Rectal smooth muscle tissue (tissue), 1 donor: ENCODE measurements around the gene INTS15.

Experiments
- H3K27ac ChIP-seq: one replicate; pipeline ENCODE4 v1.7.0; 2013; ENCODE audit warnings: low read depth, low read length, inconsistent platforms
- H3K27me3 ChIP-seq: one replicate; pipeline ENCODE4 v1.7.0; 2013; ENCODE audit warnings: low read length; ENCODE audit not compliant: control insufficient read depth, insufficient read depth
- H3K36me3 ChIP-seq: one replicate; pipeline ENCODE4 v1.7.0; 2013; ENCODE audit warnings: low read length; ENCODE audit not compliant: control insufficient read depth, insufficient read depth
- H3K4me1 ChIP-seq: one replicate; pipeline ENCODE4 v1.7.0; 2013; ENCODE audit warnings: low read length; ENCODE audit not compliant: control insufficient read depth, insufficient read depth
- H3K4me3 ChIP-seq: one replicate; pipeline ENCODE4 v1.7.0; 2013; ENCODE audit warnings: low read length
- H3K9ac ChIP-seq: one replicate; pipeline ENCODE4 v1.7.0; 2013; ENCODE audit warnings: low read length

The INTS15 gene

GRCh38 chr7:6652446-6653011, 62.7 kb downstream of the INTS15 start:
- H3K9ac ChIP-seq = no peak overlapping the region
- H3K36me3 ChIP-seq = peaks cover 32% of the 10 kb centered on the region
- no peak overlapping the region for H3K4me3 ChIP-seq
- H3K4me1 ChIP-seq = no peaks in the 10 kb centered on the region
- H3K27ac ChIP-seq = no peak overlapping the region
- no peaks in the 10 kb centered on the region for H3K27me3 ChIP-seq

DNA sequence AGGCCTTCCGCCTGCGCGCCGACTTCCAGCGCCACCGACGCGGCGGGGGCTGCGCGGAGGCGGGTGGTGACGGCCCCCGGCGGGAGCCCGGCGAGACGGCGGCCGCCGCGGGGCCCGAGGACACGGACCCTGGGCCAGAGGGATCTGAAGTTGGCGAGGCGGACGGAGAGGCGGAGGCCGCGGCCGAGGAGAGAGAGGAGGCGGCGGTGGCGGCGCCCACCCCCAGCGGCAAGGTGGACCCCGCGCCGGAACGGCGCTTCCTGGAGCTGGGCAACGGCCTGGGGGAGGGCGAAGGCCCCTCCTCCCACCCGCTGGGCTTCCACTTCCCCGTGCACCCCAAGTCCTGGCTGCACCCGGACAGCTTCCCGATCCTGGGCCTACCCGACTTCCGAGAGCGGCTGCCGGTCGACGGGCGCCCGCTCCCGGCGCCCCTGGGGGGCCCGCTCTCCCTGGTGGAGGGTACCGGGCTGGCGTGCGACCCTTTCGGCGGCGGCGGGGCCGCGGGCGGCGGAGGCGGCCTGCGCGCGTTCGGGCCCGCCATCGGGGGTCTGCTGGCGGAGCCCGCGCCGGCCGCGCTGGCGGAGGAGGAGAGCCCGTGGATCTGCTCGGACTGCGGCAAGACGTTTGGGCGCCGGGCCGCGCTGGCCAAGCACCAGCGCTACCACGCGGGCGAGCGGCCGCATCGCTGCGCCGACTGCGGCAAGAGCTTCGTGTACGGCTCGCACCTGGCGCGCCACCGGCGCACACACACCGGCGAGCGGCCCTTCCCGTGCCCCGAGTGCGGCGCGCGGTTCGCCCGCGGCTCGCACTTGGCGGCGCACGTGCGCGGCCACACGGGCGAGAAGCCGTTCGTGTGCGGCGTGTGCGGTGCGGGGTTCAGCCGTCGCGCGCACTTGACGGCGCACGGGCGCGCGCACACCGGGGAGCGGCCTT, 63.5 kb downstream of the INTS15 start:
- Histone ChIP-seq H3K4me1 (no peaks in the 10 kb centered on the region), H3K4me3 (no peak overlapping the region), H3K36me3 (peaks cover 25% of the 10 kb centered on the region), H3K27ac (no peak overlapping the region), H3K27me3 (no peaks in the 10 kb centered on the region), H3K9ac (no peak overlapping the region)

- no peak overlapping the region for H3K4me3 ChIP-seq
- H3K9ac ChIP-seq = no peak overlapping the region
- H3K27me3 ChIP-seq = no peaks in the 10 kb centered on the region
- H3K4me1 ChIP-seq = no peaks in the 10 kb centered on the region
- H3K36me3 ChIP-seq = peaks cover 16% of the 10 kb centered on the region
- no peak overlapping the region for H3K27ac ChIP-seq
Measured at GRCh38 chr7:6654113-6654841, 64.5 kb downstream of the INTS15 start.

DNA sequence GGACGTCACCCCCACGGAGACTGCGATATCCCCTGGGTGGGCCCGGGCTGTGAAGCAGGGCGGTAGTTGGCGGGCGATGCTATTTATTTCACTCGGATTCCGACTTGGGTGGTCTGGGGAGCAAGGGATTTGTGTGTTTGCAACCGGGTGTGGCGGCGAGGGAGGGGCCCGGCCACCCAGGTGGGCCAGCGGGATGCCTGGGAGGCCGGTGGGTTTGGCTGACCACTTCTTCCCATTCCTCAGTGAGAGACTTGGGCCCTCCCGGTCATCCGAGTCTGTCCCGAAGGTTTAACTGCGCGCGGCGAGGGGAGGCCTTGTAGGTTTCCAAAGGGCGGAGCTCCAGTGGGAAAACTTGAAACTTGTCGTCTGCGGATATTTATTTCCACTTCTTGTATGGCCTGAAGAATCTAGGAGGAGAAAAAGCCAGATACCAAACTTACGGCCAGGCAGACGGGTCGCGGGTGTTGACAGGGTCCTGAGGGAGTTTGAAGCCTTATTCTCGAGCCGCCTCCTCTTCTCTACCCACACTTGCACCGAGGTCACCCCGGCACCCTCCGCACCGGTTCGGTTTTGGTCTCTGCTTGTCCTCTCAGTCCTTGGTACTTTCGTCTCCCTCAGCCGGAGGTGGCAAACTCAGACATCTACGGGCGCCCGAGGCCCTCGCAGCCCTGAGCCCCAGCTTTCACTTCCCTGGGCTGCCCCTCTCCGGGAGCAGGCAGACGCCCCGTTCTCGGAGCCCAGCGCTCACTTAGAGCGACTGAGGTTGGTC, 65.2 kb downstream of the INTS15 start:
- no peak overlapping the region for H3K4me3 ChIP-seq
- H3K27ac ChIP-seq = no peak overlapping the region
- no peaks in the 10 kb centered on the region for H3K4me1 ChIP-seq
- no peaks in the 10 kb centered on the region for H3K27me3 ChIP-seq
- no peak overlapping the region for H3K9ac ChIP-seq
- H3K36me3 ChIP-seq = peaks cover 14% of the 10 kb centered on the region

GRCh38 chr7:6655636-6656385, 66.0 kb downstream of the INTS15 start:
- Histone ChIP-seq H3K27me3 (no peaks in the 10 kb centered on the region), H3K9ac (no peak overlapping the region), H3K27ac (no peak overlapping the region), H3K4me3 (no peak overlapping the region), H3K4me1 (no peaks in the 10 kb centered on the region), H3K36me3 (peaks cover 14% of the 10 kb centered on the region)

DNA sequence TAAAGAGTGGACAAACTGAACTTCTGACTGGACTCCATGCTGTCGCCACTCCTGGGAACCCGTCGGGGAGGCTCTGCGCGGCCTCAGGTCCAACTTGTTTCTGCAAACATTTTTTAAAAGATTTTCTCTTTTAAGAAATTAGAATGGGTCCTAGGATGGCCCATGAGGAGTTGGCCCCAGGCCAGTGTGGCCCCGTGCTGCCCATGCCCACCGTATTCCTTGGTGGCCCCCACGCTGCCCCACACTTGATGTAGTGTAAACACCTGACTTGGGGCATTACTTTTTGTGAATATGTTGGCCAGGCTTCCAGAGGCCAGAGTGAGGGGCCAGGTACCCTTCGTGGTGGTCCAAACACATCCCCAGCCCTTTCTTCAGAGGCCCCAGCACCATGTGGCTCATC, 66.6 kb downstream of the INTS15 start:
- Histone ChIP-seq H3K36me3 (peaks cover 14% of the 10 kb centered on the region), H3K27me3 (no peaks in the 10 kb centered on the region), H3K4me3 (no peak overlapping the region), H3K9ac (no peak overlapping the region), H3K4me1 (no peaks in the 10 kb centered on the region), H3K27ac (no peak overlapping the region)
